Keratinocyte (primary cell): ENCODE measurements around the gene CDH8.

Source experiments
- EZH2 ChIP-seq: IDR thresholded peaks from one replicate; pipeline ENCODE4 v1.6.1; 2012; ENCODE audit warnings: inconsistent platforms, mild to moderate bottlenecking, low read length, moderate library complexity
- TF ChIP-seq, protein P1 (sequence below), 3 experiments: IDR thresholded peaks in 1 of 3; conservative IDR thresholded peaks in 1 of 3; optimal IDR thresholded peaks in 1 of 3; 2 replicates in 2 of 3; 3 replicates in 1 of 3; pipeline versions ENCODE3 to v1.5.1; 2011; ENCODE audit warnings: low read length in 3 of 3, mild to moderate bottlenecking in 3 of 3, moderate library complexity in 2 of 3, control low read depth in 1 of 3, inconsistent platforms in 1 of 3; ENCODE audit not compliant: insufficient read depth in 2 of 3; ENCODE audit errors: extremely low read depth in 1 of 3

DNA sequence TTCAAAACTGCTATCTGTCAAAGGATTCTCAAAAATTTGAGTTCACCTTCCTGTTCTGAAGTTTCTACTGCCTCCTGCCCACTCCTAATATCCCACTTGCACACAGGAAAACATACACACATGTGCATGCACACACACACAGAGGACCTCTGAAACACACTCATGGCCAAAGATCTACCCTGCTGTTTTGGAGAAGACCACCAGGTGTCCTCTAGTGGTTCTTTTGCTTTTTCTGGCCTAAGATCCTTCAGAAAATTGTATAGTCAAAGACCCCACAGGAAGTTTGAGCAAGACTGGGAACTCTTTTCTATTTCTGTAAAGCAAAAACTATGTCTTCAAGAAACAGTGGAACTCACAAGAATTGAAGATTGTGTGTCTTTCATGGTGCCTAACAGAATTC is 90.2 kb downstream of the CDH8 start:
- TF ChIP-seq, protein P1, sequence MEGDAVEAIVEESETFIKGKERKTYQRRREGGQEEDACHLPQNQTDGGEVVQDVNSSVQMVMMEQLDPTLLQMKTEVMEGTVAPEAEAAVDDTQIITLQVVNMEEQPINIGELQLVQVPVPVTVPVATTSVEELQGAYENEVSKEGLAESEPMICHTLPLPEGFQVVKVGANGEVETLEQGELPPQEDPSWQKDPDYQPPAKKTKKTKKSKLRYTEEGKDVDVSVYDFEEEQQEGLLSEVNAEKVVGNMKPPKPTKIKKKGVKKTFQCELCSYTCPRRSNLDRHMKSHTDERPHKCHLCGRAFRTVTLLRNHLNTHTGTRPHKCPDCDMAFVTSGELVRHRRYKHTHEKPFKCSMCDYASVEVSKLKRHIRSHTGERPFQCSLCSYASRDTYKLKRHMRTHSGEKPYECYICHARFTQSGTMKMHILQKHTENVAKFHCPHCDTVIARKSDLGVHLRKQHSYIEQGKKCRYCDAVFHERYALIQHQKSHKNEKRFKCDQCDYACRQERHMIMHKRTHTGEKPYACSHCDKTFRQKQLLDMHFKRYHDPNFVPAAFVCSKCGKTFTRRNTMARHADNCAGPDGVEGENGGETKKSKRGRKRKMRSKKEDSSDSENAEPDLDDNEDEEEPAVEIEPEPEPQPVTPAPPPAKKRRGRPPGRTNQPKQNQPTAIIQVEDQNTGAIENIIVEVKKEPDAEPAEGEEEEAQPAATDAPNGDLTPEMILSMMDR (optimal IDR thresholded peaks at IDR 0.05 in 1 of 3, IDR thresholded peaks at IDR 0.05 in 1 of 3, conservative IDR thresholded peaks at IDR 0.05 in 1 of 3; ENCODE audit: extremely low read depth in 1 of 3, insufficient read depth in 2 of 3, low read length in 3 of 3): no peak
- TF ChIP-seq EZH2: no peak
